ENCODE measurements around the gene TPM4.
"Not testable (repeated sequence)": the region's sequence is repeated elsewhere in the genome, so short reads cannot be mapped to it uniquely, and the experiment has no call there.

The TPM4 gene

GRCh38 chr19:16098821-16099220 is 22.5 kb downstream of the TPM4 start:
- no peak for DNase-seq (ENCODE audit: low spot score)

- not testable (repeated sequence) for DNase-seq (ENCODE audit: low spot score)
These were observed 23.1 kb downstream of the TPM4 start for GRCh38 chr19:16099314-16099965.

GRCh38 chr19:16100524-16100923 is 24.2 kb downstream of the TPM4 start:
- no peak for DNase-seq (ENCODE audit: low spot score)

- no peak for DNase-seq (ENCODE audit: low spot score)
These were observed 28.4 kb downstream of the TPM4 start for GRCh38 chr19:16104722-16105121.

- DNase-seq (ENCODE audit: low spot score) = peak; percentile 87
These were observed 29.8 kb downstream of the TPM4 start for GRCh38 chr19:16106121-16106520.

- peak; percentile 99 for DNase-seq (ENCODE audit: low spot score)
These were observed 35.0 kb downstream of the TPM4 start, which contains the start of gene RAB8A for GRCh38 chr19:16111160-16111908. RAB8A (plus strand) TSS chr19:16111889; CDS start chr19:16111902, 13 bp downstream.

GRCh38 chr19:16111909-16112752 is 35.8 kb downstream of the TPM4 start:
- DNase-seq (ENCODE audit: low spot score) = no peak

- DNase-seq (ENCODE audit: low spot score) = no peak
These were observed 36.5 kb downstream of the TPM4 start for GRCh38 chr19:16112778-16113177.

- no peak for DNase-seq (ENCODE audit: low spot score)
These were observed 37.4 kb downstream of the TPM4 start for GRCh38 chr19:16113727-16114126.

GRCh38 chr19:16115301-16116039 is 39.2 kb downstream of the TPM4 start:
- no peak for DNase-seq (ENCODE audit: low spot score)

GRCh38 chr19:16116067-16116466 is 39.8 kb downstream of the TPM4 start:
- peak; percentile 44 for DNase-seq (ENCODE audit: low spot score)

GRCh38 chr19:16117594-16118033 is 41.3 kb downstream of the TPM4 start:
- no peak for DNase-seq (ENCODE audit: low spot score)

GRCh38 chr19:16118489-16119033 is 42.3 kb downstream of the TPM4 start:
- no peak for DNase-seq (ENCODE audit: low spot score)

GRCh38 chr19:16119075-16119857 is 43.0 kb downstream of the TPM4 start:
- DNase-seq (ENCODE audit: low spot score) = not testable (repeated sequence)

- no peak for DNase-seq (ENCODE audit: low spot score)
These were observed 44.8 kb downstream of the TPM4 start for GRCh38 chr19:16121141-16121540.

GRCh38 chr19:16121967-16122366 is 45.7 kb downstream of the TPM4 start:
- no peak for DNase-seq (ENCODE audit: low spot score)

- DNase-seq (ENCODE audit: low spot score) = no peak
These were observed 48.7 kb downstream of the TPM4 start for GRCh38 chr19:16124953-16125352.

- DNase-seq (ENCODE audit: low spot score) = no peak
These were observed 49.6 kb downstream of the TPM4 start for GRCh38 chr19:16125737-16126495.

GRCh38 chr19:16127080-16127479 is 50.8 kb downstream of the TPM4 start:
- no peak for DNase-seq (ENCODE audit: low spot score)

- no peak for DNase-seq (ENCODE audit: low spot score)
These were observed 51.6 kb downstream of the TPM4 start for GRCh38 chr19:16127776-16128371.
